ENCODE results near the gene SCN2A. TPM values are rescaled to one million over a fixed set of nuclear protein-coding genes. Genes with fewer than 3 reads are reported as not detected.
"Not testable (repeated sequence)": the region's sequence is repeated elsewhere in the genome, so short reads cannot be mapped to it uniquely, and the experiment has no call there.

Gene SCN2A
- total RNA-seq, 2 donors from 2014 or later: 0.99 to 1.8 TPM

GRCh38 chr2:165245081-165245793 is 6.0 kb downstream of the SCN2A start:
- no peak for TF ChIP-seq CTCF (IDR thresholded peaks at IDR 0.05)
- no peak for TF ChIP-seq POLR2A (IDR thresholded peaks at IDR 0.05)
- Histone ChIP-seq H3K27ac (no peak overlapping the region), H3K4me3 (no peak overlapping the region), H3K9me3 (no peaks in the 10 kb centered on the region), H3K36me3 (replicated peaks in 1 of 2; ENCODE audit: insufficient read depth in 1 of 2, low read depth in 2 of 2) (no peaks in the 10 kb centered on the region), H3K27me3 (no peaks in the 10 kb centered on the region), H3K4me1 (no peaks in the 10 kb centered on the region)
- DNase-seq (no peak), ATAC-seq (no peak)
- intact Hi-C loops (cut with DNase I): no loop called here
- whole genome bisulfite sequencing, 2 donors: 34 to 42% methylated on average over 5 of the region's 5 CpGs

GRCh38 chr2:165248238-165248637 is 9.0 kb downstream of the SCN2A start:
- intact Hi-C loops (cut with DNase I): no loop called here
- Histone ChIP-seq H3K27ac (no peak overlapping the region), H3K4me3 (no peak overlapping the region), H3K4me1 (no peaks in the 10 kb centered on the region), H3K9me3 (no peaks in the 10 kb centered on the region), H3K36me3 (replicated peaks in 1 of 2; ENCODE audit: insufficient read depth in 1 of 2, low read depth in 2 of 2) (no peaks in the 10 kb centered on the region), H3K27me3 (no peaks in the 10 kb centered on the region)
- ATAC-seq (no peak), DNase-seq (no peak)
- TF ChIP-seq POLR2A (IDR thresholded peaks at IDR 0.05) (no peak), CTCF (IDR thresholded peaks at IDR 0.05) (no peak)
- 50% methylated on average over 2 of the region's 2 CpGs for WGBS, 2 donors

DNA sequence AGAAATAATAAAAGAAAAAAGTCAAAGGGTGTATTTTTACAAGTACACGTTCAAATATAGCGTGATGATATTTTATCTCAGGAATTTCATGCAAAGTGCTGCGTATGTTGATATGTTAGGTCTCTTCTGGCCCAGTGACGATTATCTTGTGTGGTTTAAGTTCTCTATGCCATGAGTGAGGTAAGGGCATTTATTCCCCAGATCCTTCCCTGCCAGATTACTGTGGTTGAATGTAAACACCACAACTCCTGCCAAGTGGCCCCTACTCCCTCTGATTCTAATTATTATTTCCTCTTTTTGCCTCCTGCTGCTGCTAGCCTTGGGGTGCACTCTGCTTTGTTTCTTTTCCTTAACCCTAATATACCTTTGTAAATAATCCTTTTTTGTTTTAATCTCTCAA is 12.2 kb downstream of the SCN2A start:
- TF ChIP-seq CTCF (IDR thresholded peaks at IDR 0.05) (no peak), POLR2A (IDR thresholded peaks at IDR 0.05) (no peak)
- Histone ChIP-seq H3K9me3 (no peaks in the 10 kb centered on the region), H3K36me3 (replicated peaks in 1 of 2; ENCODE audit: insufficient read depth in 1 of 2, low read depth in 2 of 2) (no peaks in the 10 kb centered on the region), H3K27ac (no peak overlapping the region), H3K4me1 (no peaks in the 10 kb centered on the region), H3K4me3 (no peak overlapping the region), H3K27me3 (no peaks in the 10 kb centered on the region)
- intact Hi-C loops (cut with DNase I): no loop called here
- no peak for DNase-seq
- WGBS, 2 donors: 65 to 81% methylated on average over 4 of the region's 4 CpGs
- no peak for ATAC-seq

DNA sequence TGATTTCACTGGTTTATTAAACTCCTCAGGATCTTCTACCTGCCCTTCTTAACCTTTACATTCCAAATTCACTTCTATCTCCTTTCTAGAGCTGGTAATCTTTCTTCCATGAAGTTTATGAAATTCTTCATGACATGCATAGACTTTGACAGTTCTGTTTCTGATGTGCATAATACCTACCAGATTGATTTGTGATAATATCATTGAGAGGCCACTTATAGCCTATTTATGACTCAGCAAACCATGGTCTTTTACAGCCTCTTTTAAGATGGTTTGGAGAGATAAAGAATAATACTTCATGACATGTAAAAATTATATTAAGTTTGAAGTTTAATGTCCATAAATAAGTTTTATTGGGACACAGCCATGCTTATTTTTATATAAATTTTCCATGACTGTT is 14.0 kb downstream of the SCN2A start:
- H3K36me3 ChIP-seq (replicated peaks in 1 of 2; ENCODE audit: insufficient read depth in 1 of 2, low read depth in 2 of 2): no peaks in the 10 kb centered on the region
- no peaks in the 10 kb centered on the region for H3K4me1 ChIP-seq
- no peaks in the 10 kb centered on the region for H3K9me3 ChIP-seq
- TF ChIP-seq POLR2A (IDR thresholded peaks at IDR 0.05) (no peak), CTCF (IDR thresholded peaks at IDR 0.05) (no peak)
- H3K4me3 ChIP-seq: no peak overlapping the region
- intact Hi-C loops (cut with DNase I): no loop called here
- DNase-seq (no peak), ATAC-seq (no peak)
- H3K27ac ChIP-seq: no peak overlapping the region
- no peaks in the 10 kb centered on the region for H3K27me3 ChIP-seq

- no peak overlapping the region for H3K27ac ChIP-seq
- intact Hi-C loops (cut with DNase I): no loop called here
- ATAC-seq (no peak), DNase-seq (no peak)
- no peaks in the 10 kb centered on the region for H3K36me3 ChIP-seq (replicated peaks in 1 of 2; ENCODE audit: insufficient read depth in 1 of 2, low read depth in 2 of 2)
- H3K4me3 ChIP-seq: no peak overlapping the region
- H3K9me3 ChIP-seq: no peaks in the 10 kb centered on the region
- no peaks in the 10 kb centered on the region for H3K4me1 ChIP-seq
- TF ChIP-seq POLR2A (IDR thresholded peaks at IDR 0.05) (no peak), CTCF (IDR thresholded peaks at IDR 0.05) (no peak)
- 72 to 85% methylated on average over 2 of the region's 2 CpGs for WGBS, 2 donors
- H3K27me3 ChIP-seq: no peaks in the 10 kb centered on the region
Observed at GRCh38 chr2:165256618-165257017, 17.4 kb downstream of the SCN2A start.

DNA sequence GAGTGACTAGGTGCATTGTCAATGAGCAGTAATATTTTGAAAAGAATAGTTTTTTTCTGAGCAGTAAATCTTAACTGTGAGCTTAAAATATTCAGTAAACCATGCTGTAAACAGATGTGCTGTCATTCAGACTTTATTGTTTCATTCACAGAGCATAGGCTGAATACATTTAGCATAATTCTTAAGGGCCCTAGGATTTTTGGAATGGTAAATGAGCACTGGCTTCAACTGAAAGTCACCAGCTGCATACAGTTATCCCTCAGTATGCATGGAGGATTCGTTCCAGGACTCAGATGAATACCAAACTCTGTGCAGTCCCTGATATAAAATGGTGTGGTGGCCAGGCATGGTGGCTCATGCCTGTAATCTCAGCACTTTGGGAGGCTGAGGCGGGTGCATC is 21.1 kb downstream of the SCN2A start:
- ATAC-seq; intact Hi-C loops (cut with DNase I); H3K27me3 ChIP-seq; H3K9me3 ChIP-seq; DNase-seq; H3K4me1 ChIP-seq; H3K36me3 ChIP-seq (replicated peaks in 1 of 2; ENCODE audit: insufficient read depth in 1 of 2, low read depth in 2 of 2); H3K4me3 ChIP-seq; H3K27ac ChIP-seq: not testable (repeated sequence)
- WGBS, 2 donors: 69 to 72% methylated on average over 2 of the region's 2 CpGs

All from body of pancreas (tissue), 4 donors.